HCT116 (cell line): ENCODE measurements around the gene FGFR1OP2. TPM values are rescaled to one million over a fixed set of nuclear protein-coding genes. Genes with fewer than 3 reads are reported as not detected.
"Not testable (repeated sequence)": the region's sequence is repeated elsewhere in the genome, so short reads cannot be mapped to it uniquely, and the experiment has no call there.

Experiments
- ATAC-seq: fragments of 200-7000 bp; cut with Tn5 transposase; 2 replicates; pipeline ENCODE4 v1.9.1; 2020; ENCODE audit warnings: mild to moderate bottlenecking, moderate library complexity
- BruUV-seq: library from RNA; stranded (reverse); fragments of 400-500 nt; replicated peaks from 2 replicates; lab custom pipeline; 2021; lab: Mats Ljungman, UMichigan
- CTCF ChIA-PET: fragments of 300-600 bp; sonication (Branson Sonifier 250); formaldehyde crosslinking; loops from one replicate; lab custom pipeline; 2021; ENCODE audit warnings: antibody characterized with exemption; lab: Charles Lee
- POLR2A ChIA-PET: fragments of 300-600, 350-600 bp; sonication (Branson Sonifier 250); formaldehyde crosslinking; loops from one replicate; lab custom pipeline; 2021; ENCODE audit warnings: antibody characterized with exemption; lab: Charles Lee
- RAD21 ChIA-PET, 2 experiments: fragments of 300-600 bp; sonication (Branson Sonifier 250); formaldehyde crosslinking; loops; one replicate each; lab custom pipeline; 2023; ENCODE audit warnings: low total read pairs in 2 of 2; ENCODE audit not compliant: uncharacterized antibody in 2 of 2, unreplicated experiment in 2 of 2, low non-redundant PET in 1 of 2; lab: Charles Lee
- DNase-seq: peaks from one replicate; pipeline ENCODE4 v3.0.0-alpha.2; 2010; ENCODE audit warnings: low read depth, low spot score
- H2AFZ ChIP-seq: fragments of 200-600 bp; shearing (Covaris generic), sonication (generic); 2 replicates; pipeline ENCODE4 v1.6.1; 2017; ENCODE audit warnings: low read depth, mixed run types, mixed read lengths, antibody characterized with exemption, low read length; ENCODE audit not compliant: poor library complexity, severe bottlenecking
- H3K27ac ChIP-seq: 2 replicates; pipeline ENCODE4 v1.5.1; 2012; ENCODE audit warnings: low read depth, low read length
- H3K27me3 ChIP-seq: fragments of 200-600 bp; sonication (generic); 2 replicates; pipeline ENCODE4 v1.6.1; 2016; ENCODE audit warnings: mixed run types, low read length, mixed read lengths; ENCODE audit not compliant: insufficient read depth
- H3K36me3 ChIP-seq, 2 experiments: fragments of 200-500 bp in 1 of 2; fragments of 200-600 bp in 1 of 2; sonication (Bioruptor generic) in 1 of 2; sonication (generic) in 1 of 2; 2 replicates each; pipeline versions ENCODE4 v1.5.1 to v1.6.1; 2014 to 2016; ENCODE audit warnings: low read length in 2 of 2, inconsistent platforms in 1 of 2, mixed read lengths in 1 of 2, mixed run types in 1 of 2; ENCODE audit not compliant: insufficient read depth in 2 of 2, control insufficient read depth in 1 of 2
- H3K4me1 ChIP-seq, 2 experiments: fragments of 200-600 bp in 1 of 2; sonication (generic) in 1 of 2; 2 replicates each; pipeline versions ENCODE4 v1.5.1 to v1.6.1; 2012 to 2017; ENCODE audit warnings: low read length in 2 of 2, inconsistent platforms in 1 of 2, mild to moderate bottlenecking in 1 of 2, mixed read lengths in 1 of 2, mixed run types in 1 of 2, moderate library complexity in 1 of 2; ENCODE audit not compliant: insufficient read depth in 2 of 2, control insufficient read depth in 1 of 2
- H3K4me2 ChIP-seq: fragments of 200-600 bp; sonication (generic); 2 replicates; pipeline ENCODE4 v1.6.1; 2017; ENCODE audit warnings: mixed run types, low read length, mixed read lengths
- H3K4me3 ChIP-seq, 2 experiments: fragments of 200-600 bp in 1 of 2; sonication (generic) in 1 of 2; replicated peaks in 1 of 2; 2 replicates each; pipeline ENCODE4 v1.5.1; 2011 to 2016; ENCODE audit warnings: low read length in 2 of 2, control low read depth in 1 of 2, low read depth in 1 of 2, mild to moderate bottlenecking in 1 of 2, mixed read lengths in 1 of 2, mixed run types in 1 of 2
- H3K79me2 ChIP-seq: fragments of 200-600 bp; sonication (generic); 2 replicates; pipeline ENCODE4 v1.6.1; 2017; ENCODE audit warnings: mild to moderate bottlenecking, mixed run types, low read length, moderate library complexity, mixed read lengths; ENCODE audit not compliant: insufficient read depth
- H3K9ac ChIP-seq: fragments of 200-600 bp; sonication (generic); 2 replicates; pipeline ENCODE4 v1.6.1; 2016; ENCODE audit warnings: low read length, mixed read lengths
- H3K9me2 ChIP-seq: fragments of 200-600 bp; sonication (generic), shearing (Covaris generic); 2 replicates; pipeline ENCODE4 v1.6.1; 2017; ENCODE audit warnings: mixed run types, mild to moderate bottlenecking, moderate library complexity; ENCODE audit not compliant: insufficient read depth
- H3K9me3 ChIP-seq, 2 experiments: fragments of 200-500 bp in 1 of 2; fragments of 200-600 bp in 1 of 2; sonication (Bioruptor generic) in 1 of 2; sonication (generic) in 1 of 2; 2 replicates each; pipeline ENCODE4 v1.6.1; 2014 to 2017; ENCODE audit warnings: low read length in 2 of 2, mixed read lengths in 2 of 2, inconsistent platforms in 1 of 2, low read depth in 1 of 2, mild to moderate bottlenecking in 1 of 2, mixed run types in 1 of 2, moderate library complexity in 1 of 2; ENCODE audit not compliant: control insufficient read depth in 1 of 2, insufficient read depth in 1 of 2
- H4K20me1 ChIP-seq: fragments of 200-600 bp; sonication (generic), shearing (Covaris generic); 2 replicates; pipeline ENCODE4 v1.6.1; 2017; ENCODE audit warnings: mixed run types, mild to moderate bottlenecking, moderate library complexity; ENCODE audit not compliant: insufficient read depth
- CBX3 ChIP-seq: IDR thresholded peaks from 2 replicates; pipeline ENCODE4 v1.6.1; 2012; ENCODE audit warnings: low read depth
- CEBPB ChIP-seq: IDR thresholded peaks from 2 replicates; pipeline ENCODE4 v1.6.1; 2012; ENCODE audit warnings: low read depth
- EGR1 ChIP-seq: IDR thresholded peaks from 2 replicates; pipeline ENCODE4 v1.6.1; 2012; ENCODE audit warnings: low read depth
- ELF1 ChIP-seq: IDR thresholded peaks from 2 replicates; pipeline ENCODE4 v1.6.1; 2012; ENCODE audit warnings: low read depth, borderline replicate concordance
- EZH2phosphoT487 ChIP-seq: fragments of 200-600 bp; IDR thresholded peaks from 2 replicates; pipeline ENCODE4 v1.6.1; 2018; ENCODE audit warnings: antibody characterized with exemption, borderline replicate concordance
- FOSL1 ChIP-seq: IDR thresholded peaks from 2 replicates; pipeline ENCODE4 v1.6.1; 2012; ENCODE audit warnings: low read depth
- JUND ChIP-seq: IDR thresholded peaks from 2 replicates; pipeline ENCODE4 v1.6.1; 2012
- POLR2AphosphoS5 ChIP-seq: IDR thresholded peaks from 2 replicates; pipeline ENCODE4 v1.6.1; 2011; ENCODE audit warnings: mild to moderate bottlenecking, low read depth, low read length, moderate library complexity
- RAD21 ChIP-seq: IDR thresholded peaks from 2 replicates; pipeline ENCODE4 v1.6.1; 2012; ENCODE audit warnings: low read depth, mild to moderate bottlenecking
- SIN3A ChIP-seq: IDR thresholded peaks from 2 replicates; pipeline ENCODE4 v1.6.1; 2012; ENCODE audit warnings: low read depth
- SP1 ChIP-seq: IDR thresholded peaks from 2 replicates; pipeline ENCODE4 v1.6.1; 2012; ENCODE audit warnings: low read depth
- SRF ChIP-seq: IDR thresholded peaks from 2 replicates; pipeline ENCODE4 v1.6.1; 2012; ENCODE audit warnings: low read depth
- TCF7L2 ChIP-seq: IDR thresholded peaks from 2 replicates; pipeline ENCODE4 v1.7.0; 2011; ENCODE audit warnings: borderline replicate concordance, inconsistent platforms; ENCODE audit not compliant: insufficient read depth, insufficient read length; ENCODE audit errors: extremely low read depth
- YY1 ChIP-seq: IDR thresholded peaks from 2 replicates; pipeline ENCODE4 v1.6.1; 2011; ENCODE audit warnings: low read length, low read depth, moderate library complexity, mild to moderate bottlenecking; ENCODE audit not compliant: insufficient replicate concordance; ENCODE audit errors: extremely low read depth
- ZFX ChIP-seq: fragments of 450-650 bp; IDR thresholded peaks from 2 replicates; pipeline ENCODE4 v1.6.1; 2017
- ZNF274 ChIP-seq: fragments of 200-500 bp; sonication (Bioruptor generic); IDR thresholded peaks from 2 replicates; pipeline ENCODE4 v1.6.1; 2014; ENCODE audit warnings: mild to moderate bottlenecking, low read depth, low read length, inconsistent platforms
- intact Hi-C: fragments of 100-400 bp; cut with micrococcal nuclease; formaldehyde crosslinking; loops from 2 replicates; pipeline ENCODE4 v1.10.0; 2022
- total RNA-seq: library from RNA; stranded (reverse); gene quantifications from one replicate; pipeline ENCODE4 v1.2.1, GENCODE V29; 2021; ENCODE audit not compliant: unreplicated experiment
- TF ChIP-seq, protein P1 (sequence below): IDR thresholded peaks from 2 replicates; pipeline ENCODE4 v1.6.1; 2012
- TF ChIP-seq, protein P2 (sequence below): IDR thresholded peaks from 2 replicates; pipeline ENCODE4 v1.6.1; 2011; ENCODE audit warnings: mild to moderate bottlenecking, low read length, moderate library complexity; ENCODE audit not compliant: insufficient replicate concordance; ENCODE audit errors: extremely low read depth
- TF ChIP-seq, protein P3 (sequence below): IDR thresholded peaks from 2 replicates; pipeline ENCODE4 v1.6.1; 2012; ENCODE audit warnings: low read depth

Gene FGFR1OP2
- total RNA-seq, 1 experiment from 2014 or later = 29.6 TPM

DNA sequence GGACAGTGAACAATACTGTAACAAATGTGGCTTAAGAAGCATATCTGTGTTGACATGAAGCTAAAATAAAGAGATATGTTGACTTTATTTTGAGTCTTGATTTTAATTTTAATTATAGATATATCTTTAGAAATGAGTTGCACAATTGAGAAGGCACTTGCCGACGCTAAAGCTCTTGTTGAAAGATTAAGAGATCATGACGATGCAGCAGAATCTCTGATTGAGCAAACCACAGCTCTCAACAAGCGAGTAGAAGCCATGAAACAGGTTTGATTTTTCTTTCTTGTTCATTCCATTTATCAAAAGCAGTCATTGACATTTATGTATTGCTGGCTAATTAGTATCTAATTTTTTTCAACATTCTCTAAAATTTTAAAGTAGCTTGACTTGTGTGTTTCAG, 15.8 kb downstream of the FGFR1OP2 start:
- no peaks in the 10 kb centered on the region for H4K20me1 ChIP-seq
- no peaks in the 10 kb centered on the region for H3K9me2 ChIP-seq
- H3K27ac ChIP-seq = no peak overlapping the region
- DNase-seq (no peak), ATAC-seq (no peak)
- peaks cover 57% of the 10 kb centered on the region for H3K79me2 ChIP-seq
- POLR2A ChIA-PET = no interaction called here
- intact Hi-C loops = no loop called here
- H2AFZ ChIP-seq = no peak overlapping the region
- RAD21 ChIA-PET = no interaction called here
- no peaks in the 10 kb centered on the region for H3K4me1 ChIP-seq
- CTCF ChIA-PET = no interaction called here
- no peak overlapping the region for H3K9ac ChIP-seq
- H3K4me2 ChIP-seq = no peak overlapping the region
- H3K36me3 ChIP-seq = peaks cover 10 to 13% of the 10 kb centered on the region in 2 experiments
- H3K9me3 ChIP-seq = no peaks in the 10 kb centered on the region
- BruUV-seq = no TSS peak
- H3K27me3 ChIP-seq = no peaks in the 10 kb centered on the region
- no peak overlapping the region for H3K4me3 ChIP-seq
- no peak for TF ChIP-seq YY1
- no peak for TF ChIP-seq TCF7L2
- TF ChIP-seq CBX3 = no peak
- no peak for TF ChIP-seq EZH2phosphoT487
- TF ChIP-seq ZNF274 = no peak
- no peak for TF ChIP-seq CEBPB
- TF ChIP-seq ELF1 = no peak
- TF ChIP-seq JUND = no peak
- TF ChIP-seq RAD21 = no peak
- TF ChIP-seq FOSL1 = no peak
- no peak for TF ChIP-seq EGR1
- TF ChIP-seq, protein P1, sequence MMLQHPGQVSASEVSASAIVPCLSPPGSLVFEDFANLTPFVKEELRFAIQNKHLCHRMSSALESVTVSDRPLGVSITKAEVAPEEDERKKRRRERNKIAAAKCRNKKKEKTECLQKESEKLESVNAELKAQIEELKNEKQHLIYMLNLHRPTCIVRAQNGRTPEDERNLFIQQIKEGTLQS = no peak
- TF ChIP-seq POLR2AphosphoS5 = no peak
- TF ChIP-seq SIN3A = no peak
- TF ChIP-seq ZFX = no peak
- TF ChIP-seq SP1 = no peak
- TF ChIP-seq SRF = no peak
- TF ChIP-seq, protein P2, sequence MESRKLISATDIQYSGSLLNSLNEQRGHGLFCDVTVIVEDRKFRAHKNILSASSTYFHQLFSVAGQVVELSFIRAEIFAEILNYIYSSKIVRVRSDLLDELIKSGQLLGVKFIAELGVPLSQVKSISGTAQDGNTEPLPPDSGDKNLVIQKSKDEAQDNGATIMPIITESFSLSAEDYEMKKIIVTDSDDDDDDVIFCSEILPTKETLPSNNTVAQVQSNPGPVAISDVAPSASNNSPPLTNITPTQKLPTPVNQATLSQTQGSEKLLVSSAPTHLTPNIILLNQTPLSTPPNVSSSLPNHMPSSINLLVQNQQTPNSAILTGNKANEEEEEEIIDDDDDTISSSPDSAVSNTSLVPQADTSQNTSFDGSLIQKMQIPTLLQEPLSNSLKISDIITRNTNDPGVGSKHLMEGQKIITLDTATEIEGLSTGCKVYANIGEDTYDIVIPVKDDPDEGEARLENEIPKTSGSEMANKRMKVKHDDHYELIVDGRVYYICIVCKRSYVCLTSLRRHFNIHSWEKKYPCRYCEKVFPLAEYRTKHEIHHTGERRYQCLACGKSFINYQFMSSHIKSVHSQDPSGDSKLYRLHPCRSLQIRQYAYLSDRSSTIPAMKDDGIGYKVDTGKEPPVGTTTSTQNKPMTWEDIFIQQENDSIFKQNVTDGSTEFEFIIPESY = no peak
- TF ChIP-seq, protein P3, sequence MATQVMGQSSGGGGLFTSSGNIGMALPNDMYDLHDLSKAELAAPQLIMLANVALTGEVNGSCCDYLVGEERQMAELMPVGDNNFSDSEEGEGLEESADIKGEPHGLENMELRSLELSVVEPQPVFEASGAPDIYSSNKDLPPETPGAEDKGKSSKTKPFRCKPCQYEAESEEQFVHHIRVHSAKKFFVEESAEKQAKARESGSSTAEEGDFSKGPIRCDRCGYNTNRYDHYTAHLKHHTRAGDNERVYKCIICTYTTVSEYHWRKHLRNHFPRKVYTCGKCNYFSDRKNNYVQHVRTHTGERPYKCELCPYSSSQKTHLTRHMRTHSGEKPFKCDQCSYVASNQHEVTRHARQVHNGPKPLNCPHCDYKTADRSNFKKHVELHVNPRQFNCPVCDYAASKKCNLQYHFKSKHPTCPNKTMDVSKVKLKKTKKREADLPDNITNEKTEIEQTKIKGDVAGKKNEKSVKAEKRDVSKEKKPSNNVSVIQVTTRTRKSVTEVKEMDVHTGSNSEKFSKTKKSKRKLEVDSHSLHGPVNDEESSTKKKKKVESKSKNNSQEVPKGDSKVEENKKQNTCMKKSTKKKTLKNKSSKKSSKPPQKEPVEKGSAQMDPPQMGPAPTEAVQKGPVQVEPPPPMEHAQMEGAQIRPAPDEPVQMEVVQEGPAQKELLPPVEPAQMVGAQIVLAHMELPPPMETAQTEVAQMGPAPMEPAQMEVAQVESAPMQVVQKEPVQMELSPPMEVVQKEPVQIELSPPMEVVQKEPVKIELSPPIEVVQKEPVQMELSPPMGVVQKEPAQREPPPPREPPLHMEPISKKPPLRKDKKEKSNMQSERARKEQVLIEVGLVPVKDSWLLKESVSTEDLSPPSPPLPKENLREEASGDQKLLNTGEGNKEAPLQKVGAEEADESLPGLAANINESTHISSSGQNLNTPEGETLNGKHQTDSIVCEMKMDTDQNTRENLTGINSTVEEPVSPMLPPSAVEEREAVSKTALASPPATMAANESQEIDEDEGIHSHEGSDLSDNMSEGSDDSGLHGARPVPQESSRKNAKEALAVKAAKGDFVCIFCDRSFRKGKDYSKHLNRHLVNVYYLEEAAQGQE = no peak

DNA sequence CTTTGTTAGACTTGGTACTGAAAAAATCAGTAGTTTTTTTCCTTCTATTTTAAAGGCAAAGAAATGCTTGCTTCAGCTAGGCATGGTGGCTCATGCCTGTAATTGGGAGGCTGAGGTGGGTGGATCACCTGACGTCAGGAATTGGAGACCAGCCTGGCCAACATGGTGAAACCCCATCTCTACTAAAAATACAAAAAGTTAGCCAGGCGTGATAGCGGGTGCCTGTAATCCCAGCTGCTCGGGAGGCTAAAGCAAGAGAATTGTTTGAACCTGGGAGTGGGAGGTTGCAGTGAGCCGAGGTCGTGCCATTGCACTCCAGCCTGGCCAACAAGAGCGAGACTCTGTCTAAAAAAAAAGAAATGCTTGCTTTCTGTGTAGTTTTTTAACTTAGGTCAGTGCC, 23.1 kb downstream of the FGFR1OP2 start:
- H4K20me1 ChIP-seq, H3K79me2 ChIP-seq, H3K4me3 ChIP-seq, intact Hi-C loops, POLR2A ChIA-PET, CTCF ChIA-PET, ATAC-seq, H3K4me1 ChIP-seq, H2AFZ ChIP-seq, H3K27me3 ChIP-seq, H3K4me2 ChIP-seq, H3K27ac ChIP-seq, BruUV-seq, RAD21 ChIA-PET, H3K9ac ChIP-seq, H3K9me2 ChIP-seq, H3K9me3 ChIP-seq, DNase-seq: not testable (repeated sequence)
- peaks cover 16 to 31% of the 10 kb centered on the region in 2 experiments for H3K36me3 ChIP-seq
